CD4-positive, CD25-positive, alpha-beta regulatory T cell (primary cell): Measurements from ENCODE around the gene PRKAR2B. TPM values are rescaled to one million over a fixed set of nuclear protein-coding genes. Genes with fewer than 3 reads are reported as not detected.
A peak's percentile ranks its signal among the peaks of the same experiment; 100 is the strongest.

ENCODE experiments used
- ATAC-seq, 2 donors: fragments of 150-1000 bp; cut with Tn5 transposase; one replicate each; pipeline ENCODE4 v1.10.0; 2021; ENCODE audit warnings: low read depth in 2 of 2, moderate number of reproducible peaks in 2 of 2, moderate library complexity in 1 of 2
- DNase-seq, 3 donors: peaks; one replicate each; pipeline versions ENCODE4 v3.0.0 to v3.0.0-alpha.2; 2012 to 2022; ENCODE audit warnings: mixed read lengths in 1 of 3
- H3K27ac ChIP-seq: one replicate; pipeline ENCODE4 v1.7.0; 2013; ENCODE audit warnings: mild to moderate bottlenecking, low read length; ENCODE audit not compliant: insufficient read depth, poor library complexity, severe bottlenecking
- H3K27me3 ChIP-seq: one replicate; pipeline ENCODE4 v1.7.0; 2013; ENCODE audit warnings: low read length; ENCODE audit not compliant: control insufficient read depth, insufficient read depth
- H3K36me3 ChIP-seq: one replicate; pipeline ENCODE4 v1.7.0; 2013; ENCODE audit warnings: mild to moderate bottlenecking, low read length, moderate library complexity; ENCODE audit not compliant: control insufficient read depth, insufficient read depth
- H3K4me1 ChIP-seq: 2 replicates; pipeline ENCODE4 v1.7.0; 2013; ENCODE audit warnings: mild to moderate bottlenecking, low read length; ENCODE audit not compliant: insufficient read depth, control insufficient read depth, poor library complexity, severe bottlenecking
- H3K4me3 ChIP-seq: one replicate; pipeline ENCODE4 v1.7.0; 2013; ENCODE audit warnings: low read depth, mild to moderate bottlenecking, low read length, moderate library complexity
- H3K9me3 ChIP-seq, 2 experiments: 1 replicate in 1 of 2; 2 replicates in 1 of 2; pipeline ENCODE4 v1.7.0; 2013; ENCODE audit warnings: low read length in 2 of 2, mild to moderate bottlenecking in 1 of 2, moderate library complexity in 1 of 2; ENCODE audit not compliant: control insufficient read depth in 2 of 2
- H3K27ac Mint-ChIP-seq, 3 donors: one replicate each; pipeline ENCODE4 v1.8.0; 2020 to 2022; ENCODE audit warnings: mild to moderate bottlenecking in 3 of 3, mixed read lengths in 3 of 3, moderate library complexity in 2 of 3
- H3K27me3 Mint-ChIP-seq: one replicate; pipeline ENCODE4 v1.8.0; 2022; ENCODE audit warnings: mild to moderate bottlenecking, mixed read lengths
- H3K36me3 Mint-ChIP-seq: one replicate; pipeline ENCODE4 v1.8.0; 2020; ENCODE audit warnings: mixed read lengths
- H3K4me1 Mint-ChIP-seq, 4 donors: one replicate each; pipeline ENCODE4 v1.8.0; 2020 to 2022; ENCODE audit warnings: mixed read lengths in 4 of 4, mild to moderate bottlenecking in 1 of 4
- H3K4me3 Mint-ChIP-seq, 4 donors: one replicate each; pipeline ENCODE4 v1.8.0; 2020 to 2022; ENCODE audit warnings: mild to moderate bottlenecking in 4 of 4, mixed read lengths in 4 of 4, moderate library complexity in 3 of 4
- H3K9me3 Mint-ChIP-seq, 7 donors: one replicate each; pipeline ENCODE4 v1.8.0; 2020 to 2022; ENCODE audit warnings: mixed read lengths in 7 of 7, mild to moderate bottlenecking in 3 of 7, moderate library complexity in 2 of 7
- polyA plus RNA-seq, 4 donors: library from polyadenylated mRNA; unstranded; fragments of 300-500 nt; fragmentation: Illumina TruSeq; gene quantifications; one replicate each; pipeline ENCODE4 v1.2.3, GENCODE V29; 2021
- total RNA-seq: library from RNA; stranded (reverse); gene quantifications from one replicate; pipeline ENCODE4 v1.2.3, GENCODE V29; 2022

Gene PRKAR2B
- total and polyA plus RNA-seq, 5 donors from 2014 or later, result 0.05 to 8.0 (median 0.11) TPM

GRCh38 chr7:107045195-107045960 is 873 bp downstream of the PRKAR2B start:
- Histone ChIP-seq H3K36me3 (no peaks in the 10 kb centered on the region), H3K4me3 (peak overlapping the region; percentile 43), H3K27me3 (peaks cover 35% of the 10 kb centered on the region), H3K4me1 (peaks cover 15% of the 10 kb centered on the region), H3K9me3 (no peaks in the 10 kb centered on the region), H3K27ac (no peak overlapping the region)
- ATAC-seq (no peak), DNase-seq (no peak)
- peaks cover 0 to 4% (median 0%) of the 10 kb centered on the region in 7 donors for H3K9me3 Mint-ChIP-seq
- peak overlapping the region; percentile 87 to 92 (median 90) for H3K4me3 Mint-ChIP-seq
- peak overlapping the region in 2 of 3 donors; percentile 9 to 83 for H3K27ac Mint-ChIP-seq
- peaks cover 67% of the 10 kb centered on the region for H3K27me3 Mint-ChIP-seq
- H3K36me3 Mint-ChIP-seq, result no peaks in the 10 kb centered on the region
- peaks cover 5 to 14% (median 9%) of the 10 kb centered on the region in 4 donors for H3K4me1 Mint-ChIP-seq

GRCh38 chr7:107045980-107046379 is 1.5 kb downstream of the PRKAR2B start:
- Mint-ChIP-seq H3K9me3 (peaks cover 0 to 4% (median 0%) of the 10 kb centered on the region in 7 donors), H3K4me3 (peak overlapping the region; percentile 16 to 92 (median 80)), H3K36me3 (no peaks in the 10 kb centered on the region), H3K27me3 (peaks cover 69% of the 10 kb centered on the region), H3K4me1 (peaks cover 5 to 14% (median 10%) of the 10 kb centered on the region in 4 donors), H3K27ac (no peak overlapping the region)
- no peak for DNase-seq
- H3K27ac ChIP-seq, result no peak overlapping the region
- no peak overlapping the region for H3K4me3 ChIP-seq
- ATAC-seq, result no peak
- H3K27me3 ChIP-seq, result peaks cover 35% of the 10 kb centered on the region
- H3K4me1 ChIP-seq, result peaks cover 15% of the 10 kb centered on the region
- no peaks in the 10 kb centered on the region for H3K36me3 ChIP-seq
- H3K9me3 ChIP-seq, result no peaks in the 10 kb centered on the region

GRCh38 chr7:107046491-107047259 is 2.2 kb downstream of the PRKAR2B start:
- H3K4me1 Mint-ChIP-seq, result peaks cover 5 to 16% (median 10%) of the 10 kb centered on the region in 4 donors
- DNase-seq (no peak), ATAC-seq (no peak)
- no peaks in the 10 kb centered on the region for H3K36me3 Mint-ChIP-seq
- no peak overlapping the region for H3K27ac ChIP-seq
- peaks cover 15% of the 10 kb centered on the region for H3K4me1 ChIP-seq
- peaks cover 0 to 4% (median 0%) of the 10 kb centered on the region in 7 donors for H3K9me3 Mint-ChIP-seq
- no peak overlapping the region for H3K27ac Mint-ChIP-seq
- no peak overlapping the region for H3K4me3 ChIP-seq
- peaks cover 36% of the 10 kb centered on the region for H3K27me3 ChIP-seq
- H3K27me3 Mint-ChIP-seq, result peaks cover 66% of the 10 kb centered on the region
- no peaks in the 10 kb centered on the region for H3K36me3 ChIP-seq
- peak overlapping the region in 2 of 4 donors; percentile 16 to 92 for H3K4me3 Mint-ChIP-seq
- no peaks in the 10 kb centered on the region for H3K9me3 ChIP-seq

GRCh38 chr7:107047902-107048782 is 3.6 kb downstream of the PRKAR2B start:
- no peaks in the 10 kb centered on the region for H3K9me3 ChIP-seq
- H3K4me3 ChIP-seq, result no peak overlapping the region
- H3K27me3 ChIP-seq, result peaks cover 42% of the 10 kb centered on the region
- ATAC-seq (no peak), DNase-seq (no peak)
- H3K9me3 Mint-ChIP-seq, result peaks cover 0 to 4% (median 0%) of the 10 kb centered on the region in 7 donors
- H3K27me3 Mint-ChIP-seq, result peaks cover 66% of the 10 kb centered on the region
- H3K27ac ChIP-seq, result no peak overlapping the region
- H3K4me3 Mint-ChIP-seq, result no peak overlapping the region
- peaks cover 15% of the 10 kb centered on the region for H3K4me1 ChIP-seq
- H3K36me3 ChIP-seq, result no peaks in the 10 kb centered on the region
- peaks cover 5 to 16% (median 10%) of the 10 kb centered on the region in 4 donors for H3K4me1 Mint-ChIP-seq
- H3K27ac Mint-ChIP-seq, result no peak overlapping the region
- H3K36me3 Mint-ChIP-seq, result no peaks in the 10 kb centered on the region

- H3K4me3 ChIP-seq, result no peak overlapping the region
- H3K27me3 ChIP-seq, result peaks cover 42% of the 10 kb centered on the region
- Mint-ChIP-seq H3K4me1 (peaks cover 5 to 13% (median 9%) of the 10 kb centered on the region in 4 donors), H3K36me3 (no peaks in the 10 kb centered on the region), H3K4me3 (no peak overlapping the region), H3K9me3 (peaks cover 0 to 4% (median 0%) of the 10 kb centered on the region in 7 donors), H3K27ac (no peak overlapping the region), H3K27me3 (peaks cover 68% of the 10 kb centered on the region)
- no peaks in the 10 kb centered on the region for H3K9me3 ChIP-seq
- no peak for ATAC-seq
- no peak for DNase-seq
- no peak overlapping the region for H3K27ac ChIP-seq
- H3K4me1 ChIP-seq, result peaks cover 13% of the 10 kb centered on the region
- H3K36me3 ChIP-seq, result no peaks in the 10 kb centered on the region
These were observed 4.4 kb downstream of the PRKAR2B start for GRCh38 chr7:107048783-107049418.

- Histone ChIP-seq H3K27ac (no peak overlapping the region), H3K36me3 (no peaks in the 10 kb centered on the region), H3K9me3 (no peaks in the 10 kb centered on the region), H3K4me3 (no peak overlapping the region), H3K27me3 (peaks cover 42% of the 10 kb centered on the region), H3K4me1 (peaks cover 10% of the 10 kb centered on the region)
- ATAC-seq (no peak), DNase-seq (no peak)
- peaks cover 66% of the 10 kb centered on the region for H3K27me3 Mint-ChIP-seq
- peaks cover 3 to 10% (median 7%) of the 10 kb centered on the region in 4 donors for H3K4me1 Mint-ChIP-seq
- H3K27ac Mint-ChIP-seq, result no peak overlapping the region
- H3K9me3 Mint-ChIP-seq, result peaks cover 0 to 4% (median 0%) of the 10 kb centered on the region in 7 donors
- H3K4me3 Mint-ChIP-seq, result no peak overlapping the region
- no peaks in the 10 kb centered on the region for H3K36me3 Mint-ChIP-seq
These were observed 5.0 kb downstream of the PRKAR2B start for GRCh38 chr7:107049480-107049879.
